Glutamatergic neuron (in vitro differentiated cells): ENCODE measurements around the gene INO80D. TPM values are rescaled to one million over a fixed set of nuclear protein-coding genes. Genes with fewer than 3 reads are reported as not detected.

Experiments used
- DNase-seq: peaks from one replicate; pipeline ENCODE4 v3.0.0; 2022
- H3K27ac Mint-ChIP-seq: one replicate; pipeline ENCODE4 v1.8.0; 2020; ENCODE audit warnings: mild to moderate bottlenecking, mixed read lengths, inconsistent platforms; ENCODE audit not compliant: unreplicated experiment
- H3K27me3 Mint-ChIP-seq: one replicate; pipeline ENCODE4 v1.8.0; 2020; ENCODE audit warnings: mild to moderate bottlenecking, moderate library complexity, mixed read lengths, inconsistent platforms; ENCODE audit not compliant: unreplicated experiment
- H3K36me3 Mint-ChIP-seq: one replicate; pipeline ENCODE4 v1.8.0; 2020; ENCODE audit warnings: mild to moderate bottlenecking, mixed read lengths, inconsistent platforms; ENCODE audit not compliant: unreplicated experiment
- H3K4me1 Mint-ChIP-seq: one replicate; pipeline ENCODE4 v1.8.0; 2020; ENCODE audit warnings: mild to moderate bottlenecking, low read depth, mixed read lengths, inconsistent platforms; ENCODE audit not compliant: unreplicated experiment
- H3K4me3 Mint-ChIP-seq: one replicate; pipeline ENCODE4 v1.8.0; 2020; ENCODE audit warnings: mild to moderate bottlenecking, mixed read lengths, inconsistent platforms; ENCODE audit not compliant: unreplicated experiment
- H3K9me3 Mint-ChIP-seq: one replicate; pipeline ENCODE4 v1.8.0; 2020; ENCODE audit warnings: mild to moderate bottlenecking, moderate library complexity, mixed read lengths, inconsistent platforms; ENCODE audit not compliant: unreplicated experiment
- total RNA-seq: library from RNA; stranded (reverse); fragmentation: NEBNext Ultra II Directional; extraction: Animal tissue kit (Norgen Biotek cat#: 25700); gene quantifications from one replicate; pipeline ENCODE4 v1.2.1, GENCODE V29; 2021; ENCODE audit not compliant: unreplicated experiment
- TF ChIP-seq, protein P1 (sequence below): fragments of 200-600 bp; sonication (generic); IDR thresholded peaks from one replicate; pipeline ENCODE4 v1.5.0; 2021; ENCODE audit not compliant: partially characterized antibody, unreplicated experiment

The INO80D gene
- total RNA-seq, 1 donor from 2014 or later = 25.0 TPM

DNA sequence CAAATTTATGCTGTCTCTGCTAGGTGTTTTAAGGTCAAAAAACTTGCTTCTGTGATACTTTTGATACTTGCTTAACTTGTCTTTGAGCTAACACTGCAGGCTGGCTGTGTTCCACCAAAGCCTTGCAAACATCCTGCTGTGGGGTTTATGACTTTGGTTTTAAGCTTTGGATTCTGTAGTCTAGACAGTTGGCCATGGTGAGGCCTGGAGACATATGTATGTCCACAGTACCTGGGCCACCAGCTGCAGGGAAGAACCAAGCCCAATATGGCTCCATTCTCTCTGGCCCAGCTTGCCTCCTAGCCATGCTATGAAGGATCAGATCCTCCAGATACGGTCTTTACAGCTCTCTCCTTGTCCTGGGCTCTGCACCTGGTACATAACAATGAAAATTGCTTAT is 113.9 kb downstream of the INO80D start:
- no peak for DNase-seq
- Mint-ChIP-seq H3K27me3 (no peaks in the 10 kb centered on the region), H3K9me3 (no peaks in the 10 kb centered on the region), H3K4me3 (no peak overlapping the region), H3K27ac (no peak overlapping the region), H3K4me1 (no peaks in the 10 kb centered on the region), H3K36me3 (no peaks in the 10 kb centered on the region)
- TF ChIP-seq, protein P1, sequence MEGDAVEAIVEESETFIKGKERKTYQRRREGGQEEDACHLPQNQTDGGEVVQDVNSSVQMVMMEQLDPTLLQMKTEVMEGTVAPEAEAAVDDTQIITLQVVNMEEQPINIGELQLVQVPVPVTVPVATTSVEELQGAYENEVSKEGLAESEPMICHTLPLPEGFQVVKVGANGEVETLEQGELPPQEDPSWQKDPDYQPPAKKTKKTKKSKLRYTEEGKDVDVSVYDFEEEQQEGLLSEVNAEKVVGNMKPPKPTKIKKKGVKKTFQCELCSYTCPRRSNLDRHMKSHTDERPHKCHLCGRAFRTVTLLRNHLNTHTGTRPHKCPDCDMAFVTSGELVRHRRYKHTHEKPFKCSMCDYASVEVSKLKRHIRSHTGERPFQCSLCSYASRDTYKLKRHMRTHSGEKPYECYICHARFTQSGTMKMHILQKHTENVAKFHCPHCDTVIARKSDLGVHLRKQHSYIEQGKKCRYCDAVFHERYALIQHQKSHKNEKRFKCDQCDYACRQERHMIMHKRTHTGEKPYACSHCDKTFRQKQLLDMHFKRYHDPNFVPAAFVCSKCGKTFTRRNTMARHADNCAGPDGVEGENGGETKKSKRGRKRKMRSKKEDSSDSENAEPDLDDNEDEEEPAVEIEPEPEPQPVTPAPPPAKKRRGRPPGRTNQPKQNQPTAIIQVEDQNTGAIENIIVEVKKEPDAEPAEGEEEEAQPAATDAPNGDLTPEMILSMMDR = no peak

DNA sequence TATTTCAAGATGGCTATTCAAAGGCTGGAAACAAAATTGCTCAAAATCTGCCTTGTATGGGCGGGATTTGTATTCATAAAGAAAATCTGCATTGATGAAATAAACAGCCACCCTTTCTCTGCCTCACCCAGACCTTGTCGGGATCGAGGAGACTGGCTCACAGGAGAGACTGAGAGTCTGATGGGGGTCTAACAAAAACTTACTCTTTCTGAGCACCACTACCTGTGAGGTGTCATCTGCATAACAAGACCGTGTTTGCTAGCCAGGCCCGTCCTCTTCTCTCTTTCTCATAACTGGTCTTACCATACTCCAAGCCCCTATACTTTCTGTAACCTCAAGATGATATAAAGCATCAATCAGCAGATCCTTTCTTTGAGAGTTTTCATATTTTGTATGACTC is 115.6 kb downstream of the INO80D start:
- H3K4me3 Mint-ChIP-seq = no peak overlapping the region
- H3K36me3 Mint-ChIP-seq = no peaks in the 10 kb centered on the region
- H3K4me1 Mint-ChIP-seq = peaks cover 2% of the 10 kb centered on the region
- H3K9me3 Mint-ChIP-seq = no peaks in the 10 kb centered on the region
- no peaks in the 10 kb centered on the region for H3K27me3 Mint-ChIP-seq
- TF ChIP-seq, protein P1 = no peak
- no peak for DNase-seq
- H3K27ac Mint-ChIP-seq = no peak overlapping the region

DNA sequence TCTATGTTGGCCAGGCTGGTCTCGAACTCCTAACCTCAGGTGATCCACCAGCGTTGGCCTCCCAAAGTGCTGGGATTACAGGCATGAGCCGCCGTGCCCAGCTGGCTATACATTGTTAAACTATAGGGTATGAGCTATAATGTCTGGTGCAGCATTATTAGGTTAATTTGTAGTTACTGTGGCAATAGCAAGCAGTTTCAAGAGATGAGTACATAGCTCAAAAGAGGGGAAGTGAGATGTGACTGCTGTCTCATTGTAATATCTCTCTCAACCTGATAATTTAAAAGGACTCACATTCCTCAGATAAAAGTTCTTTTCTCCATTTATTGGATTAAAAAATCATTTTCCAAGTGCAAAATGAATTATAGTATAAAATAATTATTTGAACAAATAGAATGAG is 116.4 kb downstream of the INO80D start:
- Mint-ChIP-seq H3K9me3 (no peaks in the 10 kb centered on the region), H3K36me3 (no peaks in the 10 kb centered on the region), H3K4me3 (no peak overlapping the region), H3K27me3 (no peaks in the 10 kb centered on the region), H3K27ac (no peak overlapping the region), H3K4me1 (peaks cover 2% of the 10 kb centered on the region)
- TF ChIP-seq, protein P1 = no peak
- DNase-seq = no peak

DNA sequence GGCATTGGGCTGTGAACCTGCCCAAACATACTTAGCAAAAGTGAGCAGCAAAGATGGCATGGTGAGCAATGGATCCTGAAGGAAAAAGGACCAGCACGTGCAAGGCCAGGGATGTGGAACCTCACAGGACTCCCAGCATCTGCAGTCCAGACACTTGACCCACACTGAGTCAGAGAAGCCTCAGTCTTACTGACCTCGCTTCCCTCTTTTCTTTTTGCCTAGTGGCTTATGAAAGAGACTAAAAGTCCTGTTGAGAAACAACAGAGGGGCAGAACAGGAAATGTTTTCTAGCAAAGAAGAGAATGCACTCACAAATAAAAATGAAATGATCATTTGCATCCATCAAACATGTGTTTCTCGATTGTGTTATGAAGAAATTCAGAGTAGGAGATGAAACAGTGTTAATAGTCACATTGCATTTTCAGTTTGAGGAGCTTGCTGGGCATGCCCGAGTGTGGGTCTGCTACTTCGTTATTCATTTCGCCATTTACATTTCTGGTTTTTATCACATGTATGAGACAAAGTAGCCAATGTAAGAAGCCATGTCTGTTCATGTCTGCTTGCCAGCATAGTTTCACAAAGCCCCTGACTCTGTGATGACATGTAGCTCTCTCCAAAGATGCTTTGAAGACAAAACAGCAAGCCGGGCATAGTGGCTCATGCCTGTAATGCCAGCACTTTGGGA is 118.4 kb downstream of the INO80D start:
- H3K36me3 Mint-ChIP-seq = no peaks in the 10 kb centered on the region
- TF ChIP-seq, protein P1 = no peak
- peaks cover 1% of the 10 kb centered on the region for H3K27me3 Mint-ChIP-seq
- no peak for DNase-seq
- no peak overlapping the region for H3K4me3 Mint-ChIP-seq
- H3K27ac Mint-ChIP-seq = no peak overlapping the region
- peaks cover 2% of the 10 kb centered on the region for H3K4me1 Mint-ChIP-seq
- no peaks in the 10 kb centered on the region for H3K9me3 Mint-ChIP-seq

DNA sequence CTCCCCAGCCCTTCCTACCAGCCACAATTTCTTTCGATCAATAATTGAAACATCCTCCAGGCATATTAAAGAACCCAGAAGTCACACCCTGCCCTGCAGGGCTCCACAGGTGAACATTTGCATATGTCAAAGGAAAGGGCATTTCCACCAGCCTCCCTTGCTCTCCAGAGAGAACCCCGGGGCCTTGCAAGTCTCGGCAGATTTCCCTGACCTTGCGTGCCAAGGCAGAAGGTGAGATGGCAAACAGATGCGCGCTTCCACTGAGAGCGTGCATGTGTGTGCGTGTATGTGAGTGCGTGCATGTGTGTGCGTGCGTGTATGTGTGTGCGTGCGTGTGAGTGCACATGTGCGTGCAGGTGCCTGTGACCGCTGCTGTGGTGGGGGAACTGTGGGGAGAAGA is 120.3 kb downstream of the INO80D start:
- H3K27me3 Mint-ChIP-seq = peaks cover 6% of the 10 kb centered on the region
- DNase-seq = no peak
- no peaks in the 10 kb centered on the region for H3K36me3 Mint-ChIP-seq
- H3K4me1 Mint-ChIP-seq = peaks cover 2% of the 10 kb centered on the region
- TF ChIP-seq, protein P1 = no peak
- no peak overlapping the region for H3K4me3 Mint-ChIP-seq
- H3K27ac Mint-ChIP-seq = peak overlapping the region; percentile 49
- peaks cover 2% of the 10 kb centered on the region for H3K9me3 Mint-ChIP-seq
